ENCODE results near the gene GNG8. TPM values are rescaled to one million over a fixed set of nuclear protein-coding genes. Genes with fewer than 3 reads are reported as not detected.
"Not testable (repeated sequence)": the region's sequence is repeated elsewhere in the genome, so short reads cannot be mapped to it uniquely, and the experiment has no call there.

Gene GNG8
- total RNA-seq, 3 donors from 2014 or later: 2.3 TPM; not detected in 2

DNA sequence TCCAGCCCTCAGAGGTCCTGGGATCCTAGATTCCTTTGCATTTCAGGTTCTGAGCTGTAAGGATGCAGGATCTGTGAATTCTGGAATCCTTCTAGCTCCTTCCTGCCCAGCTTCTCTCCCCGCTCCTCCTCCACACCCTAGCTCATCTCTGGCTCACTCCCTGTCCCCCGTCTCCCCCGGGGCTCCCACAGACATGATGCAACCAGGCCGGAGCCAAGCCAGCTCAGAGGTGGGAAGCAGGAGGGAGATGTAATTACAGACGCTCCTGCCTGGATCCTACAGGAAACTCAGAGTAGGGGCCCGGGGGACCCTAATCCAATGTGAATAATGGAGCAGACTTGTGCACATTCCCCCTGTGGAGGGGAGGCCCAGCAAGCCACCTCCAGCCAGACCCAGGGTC lies 4.5 kb downstream of the GNG8 start:
- Histone ChIP-seq H3K4me3 (no peak overlapping the region), H3K36me3 (ENCODE audit: low read depth) (no peaks in the 10 kb centered on the region), H3K9me3 (no peaks in the 10 kb centered on the region), H3K4me1 (ENCODE audit: low read depth) (peaks cover 10% of the 10 kb centered on the region)
- ATAC-seq: no peak
- DNase-seq: no peak
- TF ChIP-seq, protein P1, sequence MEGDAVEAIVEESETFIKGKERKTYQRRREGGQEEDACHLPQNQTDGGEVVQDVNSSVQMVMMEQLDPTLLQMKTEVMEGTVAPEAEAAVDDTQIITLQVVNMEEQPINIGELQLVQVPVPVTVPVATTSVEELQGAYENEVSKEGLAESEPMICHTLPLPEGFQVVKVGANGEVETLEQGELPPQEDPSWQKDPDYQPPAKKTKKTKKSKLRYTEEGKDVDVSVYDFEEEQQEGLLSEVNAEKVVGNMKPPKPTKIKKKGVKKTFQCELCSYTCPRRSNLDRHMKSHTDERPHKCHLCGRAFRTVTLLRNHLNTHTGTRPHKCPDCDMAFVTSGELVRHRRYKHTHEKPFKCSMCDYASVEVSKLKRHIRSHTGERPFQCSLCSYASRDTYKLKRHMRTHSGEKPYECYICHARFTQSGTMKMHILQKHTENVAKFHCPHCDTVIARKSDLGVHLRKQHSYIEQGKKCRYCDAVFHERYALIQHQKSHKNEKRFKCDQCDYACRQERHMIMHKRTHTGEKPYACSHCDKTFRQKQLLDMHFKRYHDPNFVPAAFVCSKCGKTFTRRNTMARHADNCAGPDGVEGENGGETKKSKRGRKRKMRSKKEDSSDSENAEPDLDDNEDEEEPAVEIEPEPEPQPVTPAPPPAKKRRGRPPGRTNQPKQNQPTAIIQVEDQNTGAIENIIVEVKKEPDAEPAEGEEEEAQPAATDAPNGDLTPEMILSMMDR (IDR thresholded peaks at IDR 0.05): no peak
- intact Hi-C loops (cut with DNase I, micrococcal nuclease): no loop called here

DNA sequence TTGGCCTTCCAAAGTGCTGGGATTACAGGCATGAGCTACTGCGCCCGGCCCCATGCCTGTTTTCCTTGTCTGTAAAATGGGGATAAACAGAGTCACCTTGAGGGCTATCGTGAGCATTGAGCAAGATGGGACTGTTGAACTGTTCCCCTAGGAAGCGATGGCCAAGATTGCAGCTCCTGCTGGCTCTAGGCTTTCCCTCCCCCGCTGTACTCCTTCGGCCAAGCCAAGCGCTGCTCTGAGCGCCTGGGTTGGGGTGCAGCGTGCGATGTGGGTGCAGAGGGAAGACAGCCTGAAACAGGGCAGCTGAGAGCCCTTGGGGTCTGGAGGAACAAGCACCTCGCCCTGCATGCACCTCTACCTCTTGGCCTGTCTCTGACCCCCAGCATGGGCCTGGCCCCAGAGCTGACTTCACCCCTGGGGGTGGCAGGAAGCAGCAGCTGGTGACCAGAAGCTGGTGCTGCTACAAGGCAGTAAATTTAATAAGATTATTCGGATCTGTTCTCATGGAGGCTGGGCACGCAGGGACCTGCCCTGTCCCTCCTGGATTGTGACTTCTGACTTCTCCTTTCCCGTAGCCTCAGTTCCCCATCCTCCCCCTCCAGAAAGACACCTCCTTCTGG lies 5.3 kb downstream of the GNG8 start:
- DNase-seq (no peak), ATAC-seq (no peak)
- intact Hi-C loops (cut with DNase I, micrococcal nuclease): no loop called here
- H3K36me3 ChIP-seq (ENCODE audit: low read depth): no peaks in the 10 kb centered on the region
- H3K4me3 ChIP-seq: no peak overlapping the region
- H3K9me3 ChIP-seq: no peaks in the 10 kb centered on the region
- TF ChIP-seq, protein P1 (IDR thresholded peaks at IDR 0.05): no peak
- H3K4me1 ChIP-seq (ENCODE audit: low read depth): peaks cover 10% of the 10 kb centered on the region

DNA sequence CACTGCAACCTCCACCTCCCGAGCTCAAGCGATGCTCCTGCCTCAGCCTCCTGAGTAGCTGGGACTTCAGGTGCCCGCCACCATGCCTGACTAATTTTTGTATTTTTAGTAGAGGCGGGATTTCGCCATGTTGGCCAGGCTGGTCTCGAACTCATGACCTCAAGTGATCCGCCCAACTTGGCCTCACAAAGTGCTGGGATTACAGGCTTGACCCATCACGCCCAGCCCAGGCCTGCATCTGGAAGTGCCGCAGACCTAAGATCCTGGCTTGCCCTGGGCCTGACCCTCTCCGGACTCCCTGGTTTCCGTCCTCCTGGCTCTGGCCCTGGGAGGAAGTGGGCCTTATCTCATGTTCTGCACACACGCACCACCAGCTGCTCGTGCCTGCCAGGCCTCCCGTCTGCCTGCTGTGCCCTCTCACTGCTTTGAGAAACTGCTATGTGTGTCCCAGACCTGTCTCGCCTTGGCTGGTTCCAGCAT lies 6.4 kb downstream of the GNG8 start:
- Histone ChIP-seq H3K4me1 (ENCODE audit: low read depth) (peaks cover 10% of the 10 kb centered on the region), H3K9me3 (no peaks in the 10 kb centered on the region), H3K36me3 (ENCODE audit: low read depth) (no peaks in the 10 kb centered on the region), H3K4me3 (no peak overlapping the region)
- intact Hi-C loops (cut with DNase I, micrococcal nuclease): no loop called here
- DNase-seq: no peak
- TF ChIP-seq, protein P1 (IDR thresholded peaks at IDR 0.05): no peak
- no peak for ATAC-seq

DNA sequence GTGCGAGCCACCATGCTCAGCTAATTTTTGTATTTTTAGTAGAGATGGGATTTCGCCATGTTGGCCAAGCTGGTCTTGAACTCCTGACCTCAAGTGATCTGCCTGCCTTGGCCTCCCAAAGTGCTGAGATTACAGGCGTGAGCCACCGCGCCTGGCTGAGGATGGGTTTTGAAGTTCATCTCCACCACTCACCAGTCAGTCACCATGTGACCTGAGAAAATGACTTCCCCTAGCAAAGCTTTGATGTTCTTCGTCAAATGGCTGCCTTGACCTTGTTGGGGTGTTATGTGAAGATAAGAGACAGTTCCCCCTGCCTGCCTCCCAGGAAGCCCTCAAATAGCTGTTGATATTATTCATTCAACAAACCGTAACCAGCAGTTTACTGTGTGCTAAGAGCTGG lies 7.0 kb downstream of the GNG8 start:
- H3K4me1 ChIP-seq (ENCODE audit: low read depth); H3K4me3 ChIP-seq; H3K9me3 ChIP-seq; H3K36me3 ChIP-seq (ENCODE audit: low read depth); ATAC-seq; DNase-seq; intact Hi-C loops (cut with DNase I, micrococcal nuclease): not testable (repeated sequence)

DNA sequence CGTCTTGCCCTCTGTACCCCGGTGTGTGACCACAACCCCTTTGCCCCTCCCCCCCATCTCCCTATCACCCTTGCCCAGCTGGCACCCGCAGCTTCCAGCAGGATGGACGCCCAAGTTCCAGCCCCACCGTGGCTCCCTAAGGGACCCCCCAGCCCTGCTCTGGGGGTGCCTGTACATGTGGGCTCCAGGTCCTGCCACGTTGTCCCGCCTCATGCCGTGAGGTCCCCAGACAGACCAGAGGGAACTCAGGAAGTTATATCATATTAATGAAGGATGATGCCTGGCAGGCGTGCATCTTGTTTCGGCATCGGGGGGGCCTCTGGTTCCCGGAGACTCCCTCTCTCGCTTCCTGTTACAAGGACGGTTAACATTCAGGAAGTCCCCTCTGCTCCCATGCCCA lies 9.6 kb downstream of the GNG8 start:
- no peaks in the 10 kb centered on the region for H3K4me1 ChIP-seq (ENCODE audit: low read depth)
- intact Hi-C loops (cut with DNase I, micrococcal nuclease): no loop called here
- H3K4me3 ChIP-seq: no peak overlapping the region
- no peaks in the 10 kb centered on the region for H3K36me3 ChIP-seq (ENCODE audit: low read depth)
- no peak for ATAC-seq
- TF ChIP-seq, protein P1 (IDR thresholded peaks at IDR 0.05): no peak
- no peak for DNase-seq
- H3K9me3 ChIP-seq: no peaks in the 10 kb centered on the region

DNA sequence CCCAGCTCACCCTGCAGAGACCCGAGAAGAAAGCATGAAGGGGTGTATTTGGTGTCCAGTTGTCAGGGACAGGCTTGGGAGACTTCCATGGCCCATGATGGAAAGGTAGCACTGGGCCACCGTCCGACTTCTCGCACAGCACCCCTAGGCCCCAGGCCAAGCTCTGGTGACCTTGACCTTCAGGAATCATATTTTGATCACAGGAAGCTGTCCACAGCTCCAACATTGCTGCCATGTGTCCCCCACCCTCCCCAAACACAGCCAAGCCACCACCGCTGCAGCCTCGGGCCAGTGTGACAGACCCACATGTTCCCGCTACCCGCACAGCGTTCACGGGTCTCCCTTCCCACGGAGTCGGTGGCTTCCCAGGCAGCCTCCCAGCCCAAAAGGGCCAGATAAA lies 10.3 kb downstream of the GNG8 start:
- ATAC-seq (no peak), DNase-seq (no peak)
- TF ChIP-seq, protein P1 (IDR thresholded peaks at IDR 0.05): no peak
- Histone ChIP-seq H3K36me3 (ENCODE audit: low read depth) (no peaks in the 10 kb centered on the region), H3K4me1 (ENCODE audit: low read depth) (no peaks in the 10 kb centered on the region), H3K4me3 (no peak overlapping the region), H3K9me3 (no peaks in the 10 kb centered on the region)
- intact Hi-C loops (cut with DNase I, micrococcal nuclease): no loop called here

Measured in mucosa of descending colon (tissue), 3 donors.